LNCAP (cell line): ENCODE measurements around the gene C13orf46.

Source experiments
- CTCF ChIP-seq: fragments of 450-650 bp; IDR thresholded peaks from 2 replicates; pipeline ENCODE4 v1.5.1; 2017; ENCODE audit warnings: mild to moderate bottlenecking

Gene C13orf46

GRCh38 chr13:113937527-113938180 lies 36.2 kb downstream of the C13orf46 start:
- TF ChIP-seq CTCF: no peak

GRCh38 chr13:113937073-113937472 lies 36.8 kb downstream of the C13orf46 start:
- TF ChIP-seq CTCF: no peak

GRCh38 chr13:113936166-113936965 lies 37.5 kb downstream of the C13orf46 start:
- no peak for TF ChIP-seq CTCF

- TF ChIP-seq CTCF: no peak
Observed at GRCh38 chr13:113935001-113935844, 38.7 kb downstream of the C13orf46 start.

GRCh38 chr13:113934576-113934975 lies 39.3 kb downstream of the C13orf46 start:
- no peak for TF ChIP-seq CTCF

- no peak for TF ChIP-seq CTCF
Observed at GRCh38 chr13:113933901-113934300, 40.0 kb downstream of the C13orf46 start.

- no peak for TF ChIP-seq CTCF
Observed at GRCh38 chr13:113931841-113932459, 41.9 kb downstream of the C13orf46 start.
